HG03378 (cell line): ENCODE results near the gene GOLGA6D.
"Not testable (repeated sequence)": the region's sequence is repeated elsewhere in the genome, so short reads cannot be mapped to it uniquely, and the experiment has no call there.

Experiments
- ATAC-seq: cut with Tn5 transposase; IDR thresholded peaks from one replicate; pipeline ENCODE4 v1.9.1; 2021; ENCODE audit warnings: mild to moderate bottlenecking, moderate library complexity; ENCODE audit not compliant: unreplicated experiment

Gene GOLGA6D

DNA sequence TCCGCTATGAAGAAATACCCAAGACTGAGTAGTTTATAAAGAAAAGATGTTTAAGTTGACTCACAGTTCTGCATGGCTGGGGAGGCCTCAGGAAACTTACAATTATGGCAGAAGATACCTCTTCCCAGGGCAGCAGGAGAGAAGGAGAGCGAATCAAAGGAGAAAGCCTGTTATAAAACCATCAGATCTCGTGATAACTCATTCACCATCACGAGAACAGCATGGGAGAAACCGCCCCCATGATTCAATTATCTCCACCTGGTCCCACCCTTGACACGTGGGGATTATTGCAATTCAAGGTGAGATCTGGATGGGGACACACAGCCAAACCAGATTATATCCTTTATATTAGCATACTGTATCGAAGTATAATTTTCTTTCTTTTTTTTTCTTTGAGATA is 49.5 kb downstream of the GOLGA6D start:
- ATAC-seq = not testable (repeated sequence)

GRCh38 chr15:75333654-75334419 is 51.2 kb downstream of the GOLGA6D start:
- not testable (repeated sequence) for ATAC-seq

DNA sequence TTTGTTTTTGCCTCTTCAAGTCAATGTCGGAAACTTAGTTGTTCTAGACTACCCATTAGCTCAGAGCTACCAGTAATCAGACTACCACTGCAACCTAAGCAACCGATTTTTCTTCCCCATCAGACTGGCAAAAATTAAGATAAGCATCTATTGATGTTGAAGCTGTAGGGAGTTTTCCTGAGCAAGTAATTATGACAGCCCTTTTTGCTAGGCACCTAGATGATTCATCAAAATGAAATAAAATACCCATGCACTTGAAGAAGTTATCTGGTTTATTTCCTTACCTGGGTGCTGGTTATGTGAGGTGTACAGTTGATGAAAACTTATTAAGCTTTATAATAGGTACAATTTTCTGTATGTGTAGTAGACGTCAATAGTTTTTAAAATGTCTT is 52.7 kb downstream of the GOLGA6D start:
- ATAC-seq = no peak

DNA sequence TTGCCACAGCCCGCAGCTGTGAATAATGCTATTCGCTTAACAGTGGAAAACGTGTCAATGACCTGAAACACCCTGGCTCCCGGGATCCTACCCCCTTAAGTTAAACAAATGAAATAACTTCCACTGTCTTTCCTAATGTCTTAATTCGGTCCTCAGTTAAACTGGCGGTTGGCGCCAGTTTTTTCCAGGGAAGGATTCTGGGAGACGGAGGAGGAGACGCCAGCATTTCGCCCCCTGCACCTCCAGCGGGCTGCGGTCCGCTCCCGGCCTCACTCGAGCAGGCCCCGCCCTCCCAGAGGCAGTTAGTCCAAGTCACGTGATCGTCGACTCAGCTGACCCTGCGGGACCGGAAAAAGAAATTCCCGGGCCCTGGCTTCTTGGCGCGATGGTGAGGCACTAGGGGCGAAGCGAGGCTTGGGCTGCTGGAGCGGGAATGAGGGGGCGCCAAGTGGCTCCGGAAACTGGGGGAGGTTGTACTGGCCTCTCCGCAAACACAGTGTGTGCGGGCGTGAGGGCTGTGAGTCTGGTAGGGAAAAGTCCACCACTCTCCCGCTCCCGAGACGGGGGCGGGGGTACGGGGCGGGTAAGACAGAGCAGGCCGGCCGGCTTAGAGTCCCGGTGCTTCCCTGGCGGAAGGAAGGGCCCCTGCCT is 53.2 kb downstream of the GOLGA6D start, which contains the start of gene COMMD4:
TSS of gene COMMD4 (plus strand) at position 359 of the 651 bp plus-strand sequence. CDS start at position 386, 27 bp downstream.
- ATAC-seq = no peak

GRCh38 chr15:75338661-75339240 is 56.1 kb downstream of the GOLGA6D start:
- no peak for ATAC-seq

DNA sequence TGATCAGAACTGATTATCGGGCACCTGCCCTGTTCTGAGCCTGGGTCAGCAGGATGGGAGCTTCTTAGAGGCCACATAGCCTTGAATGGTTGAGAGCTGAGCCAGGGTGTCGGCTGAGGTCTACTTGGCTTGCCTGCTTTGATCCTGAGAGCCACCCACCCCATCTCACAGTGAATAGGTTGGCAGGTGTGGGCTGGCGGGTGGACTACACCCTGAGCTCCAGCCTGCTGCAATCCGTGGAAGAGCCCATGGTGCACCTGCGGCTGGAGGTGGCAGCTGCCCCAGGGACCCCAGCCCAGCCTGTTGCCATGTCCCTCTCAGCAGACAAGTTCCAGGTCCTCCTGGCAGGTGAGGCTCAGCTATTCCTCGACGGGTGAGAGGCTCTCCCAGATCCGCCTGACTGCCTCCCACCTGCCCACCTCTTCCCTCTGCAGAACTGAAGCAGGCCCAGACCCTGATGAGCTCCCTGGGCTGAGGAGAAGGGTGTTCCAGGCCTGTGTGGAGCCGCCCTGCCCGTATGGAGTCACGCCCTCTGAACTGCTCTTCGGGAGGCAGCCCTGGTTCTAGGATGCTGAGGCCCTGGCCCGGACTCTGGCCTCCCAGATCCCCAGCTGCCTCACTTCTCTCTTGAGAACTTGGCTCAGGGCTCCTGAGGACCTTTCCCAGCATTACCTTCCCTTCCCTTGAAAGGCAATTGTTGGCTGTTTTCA is 57.1 kb downstream of the GOLGA6D start:
- ATAC-seq = no peak

DNA sequence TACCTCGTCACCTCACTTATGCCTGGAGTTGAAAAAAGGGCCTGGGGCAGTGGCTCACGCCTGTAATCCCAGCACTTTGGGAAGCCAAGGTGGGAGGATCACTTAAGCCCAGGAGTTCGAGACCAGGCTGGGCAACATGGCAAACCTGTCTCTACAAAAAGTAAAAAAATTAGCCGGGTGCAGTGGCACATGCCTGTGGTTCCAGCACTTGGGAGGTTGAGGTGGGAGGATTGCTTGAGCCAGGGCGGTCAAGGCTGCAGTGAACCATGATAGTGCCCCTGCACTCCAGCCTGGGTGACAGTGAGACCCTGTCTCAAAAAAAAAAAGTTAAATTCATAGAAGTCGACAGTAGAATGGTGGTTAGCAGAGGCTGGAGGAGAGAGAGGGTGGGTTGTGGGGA is 59.6 kb downstream of the GOLGA6D start:
- no peak for ATAC-seq

DNA sequence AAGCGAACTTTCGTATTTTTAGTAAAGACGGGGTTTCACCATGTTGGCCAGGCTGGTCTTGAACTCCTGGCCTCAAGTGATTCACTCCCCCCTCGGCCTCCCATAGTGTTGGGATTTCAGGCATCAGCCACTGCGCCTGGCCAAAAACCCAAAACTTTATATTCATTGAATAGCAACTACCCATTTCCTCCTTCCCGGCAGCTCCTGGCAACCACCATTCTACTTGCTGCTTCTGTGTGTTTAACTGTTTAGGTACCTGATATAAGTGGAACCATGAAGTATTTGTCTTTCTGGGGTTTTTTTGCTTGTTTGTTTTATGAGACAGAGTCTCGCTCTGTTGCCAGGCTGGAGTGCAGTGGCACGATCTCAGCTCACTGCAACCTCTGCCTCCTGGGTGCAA is 61.3 kb downstream of the GOLGA6D start:
- not testable (repeated sequence) for ATAC-seq
